ENCODE results near the gene QKI.

The QKI gene

GRCh38 chr6:163513003-163513402, 98.5 kb downstream of the QKI start:
- no peaks in the 10 kb centered on the region for H3F3A ChIP-seq (ENCODE audit: low read depth)
- H3K79me2 ChIP-seq (ENCODE audit: insufficient read depth, low read length) = no peaks in the 10 kb centered on the region
- no peak for TF ChIP-seq CTCF (conservative IDR thresholded peaks at IDR 0.05; ENCODE audit: low read length)
- no peak for TF ChIP-seq EZH2phosphoT487 (IDR thresholded peaks at IDR 0.05; ENCODE audit: borderline replicate concordance)
- H3K9me2 ChIP-seq (replicated peaks; ENCODE audit: low read depth, low read length) = no peaks in the 10 kb centered on the region
- no peak overlapping the region for H3K4me3 ChIP-seq (ENCODE audit: low read length, poor library complexity, severe bottlenecking)
- H3K27me3 ChIP-seq (ENCODE audit: insufficient read depth, low read length, poor library complexity, severe bottlenecking) = no peaks in the 10 kb centered on the region
- no peaks in the 10 kb centered on the region for H3K36me3 ChIP-seq (ENCODE audit: insufficient read depth, low read length)
- no peaks in the 10 kb centered on the region for H3K9me3 ChIP-seq (ENCODE audit: insufficient read depth, low read depth, low read length)
- no peak overlapping the region for H3K4me2 ChIP-seq (ENCODE audit: low read depth, low read length, poor library complexity, severe bottlenecking)
- H3K9ac ChIP-seq (ENCODE audit: low read depth, low read length, poor library complexity, severe bottlenecking) = no peak overlapping the region
- H4K20me1 ChIP-seq (ENCODE audit: insufficient read depth, low read length, poor library complexity, severe bottlenecking) = no peaks in the 10 kb centered on the region
- no peak overlapping the region for H2AFZ ChIP-seq (ENCODE audit: low read length)
- H3K4me1 ChIP-seq (ENCODE audit: insufficient read depth, low read length, poor library complexity, severe bottlenecking) = no peaks in the 10 kb centered on the region

- Histone ChIP-seq H3K4me3 (ENCODE audit: low read length, poor library complexity, severe bottlenecking) (no peak overlapping the region), H3K9me3 (ENCODE audit: insufficient read depth, low read depth, low read length) (no peaks in the 10 kb centered on the region), H3K4me2 (ENCODE audit: low read depth, low read length, poor library complexity, severe bottlenecking) (no peak overlapping the region), H3K9me2 (replicated peaks; ENCODE audit: low read depth, low read length) (no peaks in the 10 kb centered on the region), H3K36me3 (ENCODE audit: insufficient read depth, low read length) (no peaks in the 10 kb centered on the region), H2AFZ (ENCODE audit: low read length) (no peak overlapping the region), H4K20me1 (ENCODE audit: insufficient read depth, low read length, poor library complexity, severe bottlenecking) (no peaks in the 10 kb centered on the region), H3K9ac (ENCODE audit: low read depth, low read length, poor library complexity, severe bottlenecking) (no peak overlapping the region), H3K79me2 (ENCODE audit: insufficient read depth, low read length) (no peaks in the 10 kb centered on the region), H3K27me3 (ENCODE audit: insufficient read depth, low read length, poor library complexity, severe bottlenecking) (no peaks in the 10 kb centered on the region), H3F3A (ENCODE audit: low read depth) (no peaks in the 10 kb centered on the region), H3K4me1 (ENCODE audit: insufficient read depth, low read length, poor library complexity, severe bottlenecking) (no peaks in the 10 kb centered on the region)
- no peak for TF ChIP-seq EZH2phosphoT487 (IDR thresholded peaks at IDR 0.05; ENCODE audit: borderline replicate concordance)
- TF ChIP-seq CTCF (conservative IDR thresholded peaks at IDR 0.05; ENCODE audit: low read length) = no peak
These were observed 99.2 kb downstream of the QKI start for GRCh38 chr6:163513570-163514166.

- no peaks in the 10 kb centered on the region for H4K20me1 ChIP-seq (ENCODE audit: insufficient read depth, low read length, poor library complexity, severe bottlenecking)
- no peak overlapping the region for H3K4me2 ChIP-seq (ENCODE audit: low read depth, low read length, poor library complexity, severe bottlenecking)
- no peak overlapping the region for H2AFZ ChIP-seq (ENCODE audit: low read length)
- no peaks in the 10 kb centered on the region for H3K27me3 ChIP-seq (ENCODE audit: insufficient read depth, low read length, poor library complexity, severe bottlenecking)
- no peaks in the 10 kb centered on the region for H3F3A ChIP-seq (ENCODE audit: low read depth)
- H3K9me2 ChIP-seq (replicated peaks; ENCODE audit: low read depth, low read length) = no peaks in the 10 kb centered on the region
- H3K9me3 ChIP-seq (ENCODE audit: insufficient read depth, low read depth, low read length) = no peaks in the 10 kb centered on the region
- H3K4me3 ChIP-seq (ENCODE audit: low read length, poor library complexity, severe bottlenecking) = no peak overlapping the region
- H3K9ac ChIP-seq (ENCODE audit: low read depth, low read length, poor library complexity, severe bottlenecking) = no peak overlapping the region
- TF ChIP-seq CTCF (conservative IDR thresholded peaks at IDR 0.05; ENCODE audit: low read length) (no peak), EZH2phosphoT487 (IDR thresholded peaks at IDR 0.05; ENCODE audit: borderline replicate concordance) (no peak)
- no peaks in the 10 kb centered on the region for H3K36me3 ChIP-seq (ENCODE audit: insufficient read depth, low read length)
- no peaks in the 10 kb centered on the region for H3K4me1 ChIP-seq (ENCODE audit: insufficient read depth, low read length, poor library complexity, severe bottlenecking)
- no peaks in the 10 kb centered on the region for H3K79me2 ChIP-seq (ENCODE audit: insufficient read depth, low read length)
These were observed 102.4 kb downstream of the QKI start for GRCh38 chr6:163516908-163517307.
